HG02885 (cell line): ENCODE results near the gene AEBP1.

Source experiments
- ATAC-seq: cut with Tn5 transposase; IDR thresholded peaks from one replicate; pipeline ENCODE4 v1.9.1; 2021; ENCODE audit warnings: mild to moderate bottlenecking; ENCODE audit not compliant: unreplicated experiment, poor library complexity

AEBP1 gene

DNA sequence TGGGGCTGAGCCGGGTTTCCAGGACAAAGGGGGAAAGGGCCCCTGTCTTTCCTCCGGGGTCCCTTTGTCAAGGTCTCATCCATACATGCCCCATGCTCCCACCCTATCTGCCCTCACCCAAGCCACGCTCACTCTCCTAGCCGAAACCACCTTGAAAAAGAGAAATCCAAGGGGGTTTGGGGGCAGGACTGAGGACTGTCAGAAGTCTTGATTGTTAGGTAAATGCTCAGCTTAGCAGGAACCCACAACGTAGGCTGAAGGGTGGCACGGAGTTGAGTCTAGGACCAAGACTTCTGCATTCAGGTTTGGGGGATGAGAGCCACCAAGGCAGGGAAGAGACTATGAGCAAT is 38.1 kb upstream of the AEBP1 start:
- no peak for ATAC-seq

DNA sequence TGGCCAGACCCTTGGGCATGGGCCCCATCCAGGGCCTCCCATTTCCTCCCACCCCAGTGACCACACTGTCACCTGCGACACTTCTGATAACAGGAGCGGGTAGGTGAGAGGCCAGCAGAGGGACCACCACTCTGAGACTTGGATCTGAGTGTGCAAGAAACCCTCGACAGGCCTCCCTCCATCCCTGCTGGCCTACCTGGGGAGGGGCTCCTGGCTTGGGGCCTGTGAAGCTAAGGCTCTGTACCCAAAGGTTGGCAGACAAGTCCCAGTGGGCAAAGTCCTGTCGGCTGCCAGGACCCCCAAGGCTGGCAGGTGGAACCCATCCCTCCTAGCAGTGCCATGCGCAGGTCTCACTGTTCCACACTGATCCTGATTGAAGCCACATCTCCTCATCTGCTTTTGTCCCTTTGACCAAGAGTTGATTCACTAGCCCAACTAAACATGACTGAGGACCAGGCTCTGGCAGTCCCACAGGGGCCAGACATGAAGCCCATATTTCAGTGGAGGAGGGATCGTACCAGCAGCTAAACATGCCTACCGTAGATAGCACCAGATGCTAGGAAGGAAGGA is 37.6 kb upstream of the AEBP1 start:
- no peak for ATAC-seq

DNA sequence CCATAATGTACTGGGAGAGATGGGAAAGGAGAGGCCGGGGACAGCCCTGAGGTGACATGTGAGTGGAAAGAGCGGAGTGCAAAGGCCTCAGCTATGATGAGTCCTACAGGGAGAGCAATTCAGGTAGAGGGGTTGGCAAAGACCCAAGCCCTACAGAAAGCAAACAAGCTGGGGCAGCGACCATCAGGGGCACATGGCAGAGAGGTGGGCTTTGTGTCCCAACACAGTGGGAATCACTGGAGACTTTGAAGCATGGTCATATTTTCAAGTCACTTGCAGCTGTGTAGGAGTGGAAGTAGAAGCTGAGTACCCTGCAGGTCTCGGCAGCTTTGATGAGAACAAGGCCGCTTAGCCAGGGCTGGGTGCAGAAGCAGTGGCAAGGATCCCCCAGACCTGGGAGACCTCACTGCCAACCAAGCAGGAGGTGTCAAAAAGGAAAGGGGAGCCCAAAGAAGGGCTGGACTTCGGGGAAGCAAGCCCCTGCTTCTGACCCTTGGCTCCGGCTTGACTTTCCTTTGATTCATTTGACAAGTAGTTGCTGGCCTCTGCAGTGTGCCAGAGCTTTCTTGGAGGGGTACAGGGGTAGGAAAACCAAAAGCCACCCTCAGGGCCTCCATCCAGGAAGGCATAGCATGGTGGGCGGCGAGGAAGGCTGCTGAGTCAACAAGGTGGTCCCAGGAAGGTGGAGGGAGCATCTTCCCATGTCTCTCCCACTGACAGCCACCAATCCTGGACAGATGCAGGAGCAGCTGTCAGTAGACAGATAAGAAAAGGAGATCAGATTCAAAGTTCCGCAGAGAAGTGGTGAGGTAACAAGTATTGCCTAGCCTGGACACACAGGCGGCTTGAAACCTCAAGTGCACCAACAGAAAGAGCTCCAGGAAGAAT is 36.8 kb upstream of the AEBP1 start:
- ATAC-seq = no peak

DNA sequence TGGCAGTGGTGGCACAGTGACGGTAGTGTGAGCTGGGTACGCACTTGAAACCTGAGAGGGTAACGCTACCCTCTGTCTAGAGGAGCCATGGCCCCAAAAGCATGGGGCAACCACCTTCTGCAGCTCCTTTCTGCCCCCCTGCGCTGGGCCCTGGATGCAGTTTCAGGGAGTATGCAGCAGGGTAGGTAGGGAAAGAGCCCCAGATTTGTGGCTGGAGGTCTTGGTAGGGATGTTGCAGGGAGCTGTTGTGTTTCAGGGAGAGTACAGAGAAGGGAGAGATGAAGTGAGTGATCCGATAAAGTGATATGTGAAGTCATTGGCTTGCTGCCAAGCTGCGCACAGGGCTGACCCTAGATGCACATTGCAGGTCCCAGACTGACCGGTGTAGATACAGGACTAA is 36.1 kb upstream of the AEBP1 start:
- ATAC-seq = no peak

DNA sequence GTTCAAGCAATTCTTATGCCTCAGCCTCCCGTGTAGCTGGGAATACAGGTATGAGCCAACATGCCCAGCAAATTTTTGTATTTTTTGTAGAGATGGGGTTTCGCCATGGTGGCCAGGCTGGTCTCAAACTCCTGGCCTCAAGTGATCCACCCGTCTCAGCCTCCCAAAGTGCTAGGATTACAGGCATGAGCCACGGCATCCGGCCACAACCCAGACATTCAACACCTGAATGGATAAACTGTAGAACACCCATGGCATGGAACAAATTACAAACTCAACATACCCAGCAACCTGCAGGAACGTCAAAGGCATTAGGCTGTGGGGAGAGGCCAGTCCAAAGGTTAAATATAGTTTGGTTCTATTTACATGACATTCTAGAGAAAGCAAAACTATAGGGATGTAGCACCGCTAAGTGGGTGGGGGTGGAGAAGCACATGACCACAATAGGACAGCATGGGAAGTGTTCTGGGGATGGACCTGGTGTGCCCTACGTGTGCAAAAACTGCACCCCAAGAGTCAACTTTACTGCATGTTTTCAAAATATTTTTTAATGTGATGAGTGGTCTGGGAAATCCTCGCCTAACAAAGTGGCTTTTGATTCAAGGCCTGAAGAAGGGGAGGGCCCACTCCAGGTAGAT is 32.3 kb upstream of the AEBP1 start:
- ATAC-seq = no peak

DNA sequence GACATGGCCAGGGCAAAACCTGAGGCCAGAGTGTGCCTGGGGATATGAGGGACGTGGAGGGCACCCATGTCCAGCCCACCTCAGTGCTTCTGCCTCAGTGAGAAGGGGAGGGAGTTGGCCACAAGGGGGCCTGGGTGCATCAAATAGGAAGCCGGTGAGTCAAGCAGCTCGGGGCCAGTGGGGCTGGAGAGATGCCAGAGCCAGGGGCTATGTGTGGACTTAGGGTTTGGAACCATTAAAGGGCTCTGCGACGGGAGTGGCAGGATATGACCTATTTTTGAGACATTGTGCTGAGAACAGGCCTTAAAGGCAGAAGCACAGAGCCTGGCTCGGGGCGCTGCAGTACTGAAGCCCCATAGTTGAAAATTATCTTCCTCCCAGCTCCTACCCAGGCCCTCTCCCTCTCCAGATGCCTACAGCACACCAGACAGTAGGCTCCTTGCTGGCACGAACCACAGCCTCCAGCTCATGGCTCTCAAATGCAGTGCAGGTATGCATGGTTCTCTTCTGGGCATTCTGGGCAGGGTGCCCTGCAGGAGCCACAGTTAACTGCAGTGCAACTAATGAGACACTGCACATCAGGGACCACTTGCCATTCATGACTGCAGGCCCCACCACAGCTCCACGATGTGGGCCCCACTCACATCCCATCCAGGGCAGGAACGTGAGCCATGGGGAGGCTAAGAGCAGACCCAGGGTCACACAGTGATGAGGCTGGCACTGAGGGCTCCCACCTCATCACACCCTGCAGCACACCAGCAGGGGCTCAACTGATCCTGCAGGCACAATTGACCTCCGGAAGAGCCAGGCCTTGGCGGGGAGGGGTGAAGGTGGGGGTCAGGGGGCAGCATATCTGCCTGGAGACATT is 31.5 kb upstream of the AEBP1 start:
- ATAC-seq = no peak

DNA sequence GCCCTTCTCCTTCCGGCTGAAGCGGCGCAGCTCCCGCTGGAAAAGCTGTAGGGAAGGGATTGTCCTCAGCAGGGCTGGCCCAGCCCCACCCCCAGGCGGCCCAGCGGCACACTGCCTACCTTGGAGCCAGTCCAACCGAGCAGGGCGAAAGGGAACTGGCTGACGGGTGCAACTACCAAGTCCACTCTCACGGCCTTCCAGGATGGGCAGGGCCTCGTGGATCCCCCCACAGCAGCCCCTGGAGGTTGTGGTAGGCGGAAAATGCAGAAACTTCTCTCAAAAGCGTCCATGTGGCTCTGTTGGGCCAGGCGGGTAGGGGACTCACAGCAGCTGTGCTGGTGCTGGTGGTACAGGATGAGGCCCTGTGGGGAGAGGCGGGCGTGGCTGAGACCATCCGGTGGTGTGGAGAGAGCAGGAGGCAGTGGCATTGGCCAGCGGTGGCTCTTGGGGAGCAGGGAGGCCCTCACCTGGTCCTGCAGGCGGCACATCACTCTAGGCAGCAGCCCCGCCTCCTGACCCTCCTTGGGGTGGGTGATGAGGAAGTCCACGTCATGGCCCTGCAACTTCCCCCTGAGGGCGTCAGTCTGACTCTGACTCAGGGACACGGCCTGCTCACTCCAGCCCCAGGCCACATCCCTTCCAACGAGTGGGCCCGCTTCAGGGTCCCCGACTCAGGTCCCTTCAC is 30.3 kb upstream of the AEBP1 start:
- peak; percentile 64 for ATAC-seq

DNA sequence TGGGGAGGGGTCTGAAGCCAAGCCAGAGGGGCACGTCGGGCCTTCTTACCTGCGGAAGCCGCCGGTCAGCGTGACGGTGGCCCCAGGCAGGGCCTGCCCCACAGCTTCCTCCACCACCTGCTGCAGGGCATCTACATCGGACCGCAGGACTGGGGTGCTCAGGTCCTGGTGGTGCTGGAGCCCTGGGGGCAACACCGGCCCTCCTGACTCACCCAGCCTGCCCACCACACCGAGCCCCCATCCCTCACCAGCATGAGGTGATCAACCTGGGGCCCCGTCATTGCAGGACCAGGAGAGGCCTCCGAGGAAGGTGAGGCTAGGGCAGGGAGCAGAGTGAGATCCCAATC is 29.8 kb upstream of the AEBP1 start:
- ATAC-seq = no peak

DNA sequence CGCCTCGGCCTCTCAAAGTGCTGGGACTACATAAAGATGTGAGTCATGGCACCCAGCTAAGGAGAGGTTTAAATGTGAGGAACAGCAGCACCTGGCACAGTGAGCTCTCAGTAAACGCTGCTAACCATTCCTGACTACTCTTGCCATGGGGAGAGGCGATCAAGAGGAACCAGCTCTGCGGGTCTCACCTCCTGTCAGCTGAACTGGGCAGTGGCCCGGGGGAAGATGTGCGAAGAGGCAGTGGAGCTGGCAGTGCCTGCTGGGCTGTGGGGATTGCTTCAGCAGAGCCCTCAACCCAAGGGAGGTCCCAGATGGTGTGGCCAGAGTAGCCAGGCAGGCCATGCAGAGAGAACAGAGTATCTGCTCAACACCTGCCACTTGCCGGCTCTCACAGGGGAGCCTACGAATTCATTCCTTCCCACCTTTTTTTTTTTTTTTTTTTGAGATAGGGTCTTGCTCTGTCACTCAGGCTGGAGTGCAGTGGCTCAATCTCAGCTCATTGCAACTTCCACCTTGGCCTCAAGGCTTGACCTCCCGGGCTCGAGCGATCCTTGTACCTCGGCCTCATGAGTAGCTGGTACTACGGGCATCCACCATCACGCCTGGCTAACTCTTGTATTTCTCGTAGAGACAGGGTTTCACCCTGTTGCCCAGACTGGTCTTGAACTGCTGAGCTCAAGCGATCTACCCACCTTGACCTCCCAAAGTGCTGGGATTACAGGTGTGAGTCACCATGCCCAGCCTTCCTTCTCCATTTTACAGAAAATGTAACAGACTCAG is 28.7 kb upstream of the AEBP1 start:
- ATAC-seq = no peak

DNA sequence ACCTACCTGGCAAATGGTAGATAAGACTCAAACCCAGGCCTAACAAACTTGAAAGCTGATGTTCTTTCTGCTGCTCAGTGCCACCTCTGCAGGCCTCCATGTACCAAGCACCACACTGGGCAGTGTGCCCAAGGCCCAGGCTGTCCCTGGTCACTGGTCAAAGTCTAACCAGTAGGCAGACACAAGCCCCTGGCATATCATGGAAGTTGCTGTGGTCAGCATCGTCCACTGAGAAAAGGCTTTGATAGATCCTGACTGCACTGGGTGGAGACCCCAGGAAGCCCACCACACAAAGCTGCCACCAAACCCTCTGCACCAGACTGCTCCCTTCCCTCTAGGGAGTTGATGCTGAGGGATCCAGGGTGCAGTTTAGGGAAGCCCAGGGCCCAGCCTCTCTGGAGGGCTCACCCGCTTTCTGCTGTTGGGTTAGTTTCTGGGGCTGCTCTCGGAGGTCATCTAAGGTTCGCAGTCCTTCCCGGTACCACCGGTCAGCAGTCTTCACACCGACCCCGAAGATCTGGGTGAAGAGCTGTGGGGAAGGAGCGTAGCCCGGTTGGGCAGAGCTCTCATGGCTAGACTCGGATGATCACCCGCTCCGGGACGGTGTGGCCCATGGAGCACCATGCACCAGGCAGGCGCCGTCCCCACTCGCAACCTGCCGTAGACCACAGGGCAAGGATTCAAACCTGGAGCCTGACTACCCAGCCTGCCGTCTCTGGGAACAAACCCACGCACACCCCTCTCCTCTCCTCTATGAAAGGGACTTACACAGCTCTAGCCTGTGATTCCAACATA is 27.8 kb upstream of the AEBP1 start:
- no peak for ATAC-seq

DNA sequence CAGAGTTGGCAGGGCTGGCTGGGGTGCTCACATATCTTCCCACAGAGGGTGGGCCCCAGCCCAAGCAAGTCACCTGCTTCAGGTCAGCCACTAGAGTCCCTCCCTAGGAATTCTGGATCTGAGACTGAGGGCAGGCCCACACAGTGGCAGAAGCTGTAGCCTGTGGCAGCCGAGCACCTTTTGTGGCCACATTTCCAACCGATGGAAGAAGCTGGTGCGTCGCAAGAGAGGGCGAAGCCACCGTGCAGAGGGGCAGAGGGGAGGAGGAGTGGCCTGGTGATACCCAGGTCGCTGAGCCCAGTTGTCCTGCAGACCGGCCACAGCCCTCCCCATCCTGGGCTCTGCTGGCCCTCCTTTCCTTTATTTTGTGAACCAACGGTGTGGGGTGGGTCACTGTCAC is 27.1 kb upstream of the AEBP1 start:
- no peak for ATAC-seq

DNA sequence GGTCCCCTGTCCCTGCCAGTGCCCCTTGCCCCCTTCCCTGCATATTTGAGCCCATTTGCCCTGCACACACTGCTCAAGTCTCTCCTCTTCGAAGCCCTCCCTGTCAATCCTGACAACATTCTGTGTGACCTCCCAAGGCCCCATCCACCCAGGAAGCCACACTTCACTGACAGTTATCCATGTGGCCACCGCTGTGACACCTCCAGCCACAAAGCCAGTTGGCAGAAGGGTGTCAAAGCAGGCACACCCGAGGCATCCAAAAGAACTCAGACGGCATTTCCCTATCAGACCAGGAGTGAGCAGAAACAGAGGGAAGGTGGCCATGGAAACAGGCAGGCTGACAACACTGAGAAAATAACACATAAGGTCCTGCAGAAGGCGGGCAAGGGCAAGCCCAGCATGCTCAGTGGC is 26.5 kb upstream of the AEBP1 start:
- no peak for ATAC-seq

DNA sequence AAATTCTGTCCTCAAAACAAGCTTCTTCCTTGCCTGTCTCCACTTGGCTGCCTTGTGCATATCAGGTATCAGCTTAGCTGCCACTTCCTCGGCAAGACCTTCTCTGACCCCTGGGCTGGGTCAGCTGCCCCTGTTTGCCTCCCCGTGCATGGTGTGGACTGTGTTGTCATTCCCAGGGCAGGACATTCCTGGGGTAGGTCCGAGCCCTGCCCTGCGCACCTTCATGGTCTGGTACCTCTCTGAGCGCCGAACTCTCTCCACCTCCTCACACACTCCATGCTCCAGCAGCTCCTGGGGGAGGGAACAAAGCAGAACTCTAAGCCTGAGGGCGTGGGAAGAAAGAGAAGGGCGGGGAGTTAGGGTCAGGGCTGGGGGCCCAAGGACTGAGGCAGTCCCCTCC is 25.6 kb upstream of the AEBP1 start:
- no peak for ATAC-seq

DNA sequence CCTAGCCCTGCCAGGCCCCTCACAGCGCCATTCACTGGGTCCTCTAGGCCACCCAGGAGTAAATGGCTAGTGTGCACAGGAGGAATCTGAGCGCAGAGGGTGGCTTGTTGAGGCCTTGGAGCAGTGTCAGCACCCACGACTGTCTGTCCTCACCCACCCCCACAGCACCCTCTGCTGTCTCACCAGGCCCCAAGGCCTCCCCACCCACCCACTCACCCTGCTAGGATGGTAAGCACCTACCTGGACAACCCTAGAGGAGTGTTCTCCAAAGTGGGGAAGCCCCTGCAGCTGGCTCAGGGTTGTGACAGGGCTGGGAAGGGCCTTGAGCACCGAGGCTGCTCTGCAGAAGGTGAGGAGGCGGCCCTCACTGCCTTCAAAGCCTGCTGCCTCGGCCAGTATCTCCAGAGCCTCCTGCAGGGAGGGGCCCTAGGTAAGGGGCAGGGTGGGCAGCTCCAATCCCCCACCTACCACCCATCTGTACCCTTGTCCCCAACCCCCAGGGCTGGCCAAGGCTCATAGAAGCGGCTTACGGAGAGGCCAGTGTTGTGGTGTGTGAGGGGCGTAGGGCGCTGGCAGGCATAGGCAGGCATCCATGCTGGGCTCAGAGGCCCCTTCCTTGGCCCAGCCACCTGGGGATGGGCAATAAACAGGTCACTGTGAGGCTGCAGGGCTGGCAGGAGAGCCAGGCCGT is 24.7 kb upstream of the AEBP1 start:
- no peak for ATAC-seq

DNA sequence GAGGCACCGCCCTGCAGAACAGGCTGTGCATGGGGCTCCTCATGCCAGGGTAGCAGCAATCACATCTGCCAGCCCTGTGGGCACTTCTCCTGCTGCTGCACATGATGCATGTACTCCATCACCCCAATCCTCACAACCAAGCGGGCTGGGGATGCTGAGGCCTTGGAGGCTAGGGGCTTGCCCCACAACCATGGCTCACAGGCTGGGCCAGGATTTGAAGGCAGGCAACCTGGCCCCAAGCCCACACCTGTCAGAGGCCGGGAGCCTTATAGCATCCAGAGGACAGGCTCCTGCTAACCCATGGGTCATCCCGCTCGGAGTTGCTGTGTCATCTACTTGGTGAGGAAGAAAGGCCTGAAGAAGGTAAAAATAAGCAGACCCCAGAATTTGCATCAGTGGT is 24.0 kb upstream of the AEBP1 start:
- no peak for ATAC-seq

DNA sequence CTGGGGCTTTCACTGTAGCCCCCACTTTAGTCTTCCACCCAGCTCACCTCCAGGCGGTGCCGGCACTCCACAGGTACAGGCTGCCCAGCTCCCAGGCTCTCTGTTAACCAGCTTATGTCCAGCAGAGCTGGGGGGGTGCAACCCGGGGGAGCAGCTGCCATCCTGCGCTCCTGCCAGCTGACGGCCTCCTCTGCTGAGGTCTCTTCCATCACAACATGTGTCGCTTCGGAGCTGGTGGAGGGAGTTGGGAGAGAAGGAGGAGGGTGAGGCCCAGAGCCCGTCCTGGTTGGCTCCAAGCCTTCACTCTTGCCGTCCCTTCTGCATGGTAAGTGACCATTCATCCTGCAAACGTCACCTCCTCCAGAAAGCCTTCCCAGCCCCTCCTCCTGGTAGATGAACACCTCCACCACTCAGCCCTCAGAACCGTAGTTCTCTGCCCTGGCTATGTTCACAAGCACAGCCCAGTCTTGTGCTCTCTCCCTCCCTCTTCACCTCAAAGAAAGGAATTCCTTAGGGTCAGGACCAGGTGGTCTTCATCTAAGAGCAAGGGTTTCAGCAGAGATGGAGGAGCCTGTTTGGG is 23.4 kb upstream of the AEBP1 start:
- no peak for ATAC-seq

DNA sequence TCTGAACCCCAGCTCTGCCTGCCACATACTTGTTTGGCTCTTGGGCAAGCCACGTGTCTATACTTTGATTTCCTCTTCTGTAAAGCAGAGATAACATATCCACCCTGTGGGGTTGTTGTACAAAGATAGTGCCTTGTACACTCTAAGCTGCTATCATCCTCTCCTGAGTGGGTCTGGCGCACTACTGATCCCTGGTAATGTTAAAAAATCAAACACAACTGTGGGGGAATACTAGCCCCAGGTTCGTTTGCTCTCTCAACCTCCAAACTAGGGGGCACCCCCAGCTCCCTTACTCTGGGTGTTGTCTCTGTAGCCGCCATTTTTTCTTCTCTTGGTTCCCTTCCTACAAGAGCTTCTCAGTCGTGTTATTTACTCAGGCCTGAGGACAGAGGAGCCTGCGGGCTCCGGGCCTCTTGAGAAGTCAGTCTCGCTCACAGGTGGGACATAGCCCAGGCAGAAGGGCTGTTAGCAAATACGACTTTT is 22.8 kb upstream of the AEBP1 start:
- no peak for ATAC-seq
